GM12801 (cell line): ENCODE data around the gene ZNRF3.

Experiments
- TF ChIP-seq, protein P1 (sequence below): IDR thresholded peaks from one replicate; pipeline ENCODE4 v1.5.1; 2011; ENCODE audit warnings: control low read depth; ENCODE audit not compliant: insufficient read length; ENCODE audit errors: extremely low read depth

The ZNRF3 gene

DNA sequence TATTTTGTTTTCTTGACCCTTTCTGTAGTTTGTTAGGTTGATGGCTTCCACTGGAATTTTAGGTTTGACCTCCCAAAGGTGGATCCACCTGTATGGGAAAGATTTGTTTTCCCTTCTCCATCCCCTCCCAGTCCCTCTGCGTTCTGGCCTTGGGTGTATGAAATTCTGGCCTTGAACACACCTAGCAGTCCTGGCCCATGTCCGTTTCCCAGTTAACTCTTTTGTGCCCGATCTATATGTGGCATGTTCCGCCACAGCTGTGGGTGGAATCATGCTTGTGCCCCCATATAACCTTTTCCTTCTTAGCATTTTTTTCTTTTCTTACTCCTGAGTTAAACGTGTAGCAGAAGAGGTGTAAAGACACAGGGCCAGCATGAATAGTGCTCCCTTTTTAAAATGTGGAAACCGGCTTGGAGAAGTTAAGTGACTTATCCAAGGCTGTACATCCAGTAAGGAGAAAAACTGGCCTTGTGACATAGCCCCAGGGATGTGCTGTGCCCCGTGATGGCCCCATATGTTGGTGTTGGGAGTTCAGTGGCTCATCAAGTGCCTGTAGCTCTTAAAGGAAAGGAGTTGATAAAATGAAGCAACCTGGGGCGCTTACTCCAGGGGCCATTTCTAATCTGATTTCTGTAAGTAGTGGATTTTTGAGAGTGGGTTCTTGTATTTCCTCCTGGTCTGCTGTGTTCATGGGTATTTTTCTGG is 39.3 kb downstream of the ZNRF3 start:
- TF ChIP-seq, protein P1, sequence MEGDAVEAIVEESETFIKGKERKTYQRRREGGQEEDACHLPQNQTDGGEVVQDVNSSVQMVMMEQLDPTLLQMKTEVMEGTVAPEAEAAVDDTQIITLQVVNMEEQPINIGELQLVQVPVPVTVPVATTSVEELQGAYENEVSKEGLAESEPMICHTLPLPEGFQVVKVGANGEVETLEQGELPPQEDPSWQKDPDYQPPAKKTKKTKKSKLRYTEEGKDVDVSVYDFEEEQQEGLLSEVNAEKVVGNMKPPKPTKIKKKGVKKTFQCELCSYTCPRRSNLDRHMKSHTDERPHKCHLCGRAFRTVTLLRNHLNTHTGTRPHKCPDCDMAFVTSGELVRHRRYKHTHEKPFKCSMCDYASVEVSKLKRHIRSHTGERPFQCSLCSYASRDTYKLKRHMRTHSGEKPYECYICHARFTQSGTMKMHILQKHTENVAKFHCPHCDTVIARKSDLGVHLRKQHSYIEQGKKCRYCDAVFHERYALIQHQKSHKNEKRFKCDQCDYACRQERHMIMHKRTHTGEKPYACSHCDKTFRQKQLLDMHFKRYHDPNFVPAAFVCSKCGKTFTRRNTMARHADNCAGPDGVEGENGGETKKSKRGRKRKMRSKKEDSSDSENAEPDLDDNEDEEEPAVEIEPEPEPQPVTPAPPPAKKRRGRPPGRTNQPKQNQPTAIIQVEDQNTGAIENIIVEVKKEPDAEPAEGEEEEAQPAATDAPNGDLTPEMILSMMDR, result no peak

DNA sequence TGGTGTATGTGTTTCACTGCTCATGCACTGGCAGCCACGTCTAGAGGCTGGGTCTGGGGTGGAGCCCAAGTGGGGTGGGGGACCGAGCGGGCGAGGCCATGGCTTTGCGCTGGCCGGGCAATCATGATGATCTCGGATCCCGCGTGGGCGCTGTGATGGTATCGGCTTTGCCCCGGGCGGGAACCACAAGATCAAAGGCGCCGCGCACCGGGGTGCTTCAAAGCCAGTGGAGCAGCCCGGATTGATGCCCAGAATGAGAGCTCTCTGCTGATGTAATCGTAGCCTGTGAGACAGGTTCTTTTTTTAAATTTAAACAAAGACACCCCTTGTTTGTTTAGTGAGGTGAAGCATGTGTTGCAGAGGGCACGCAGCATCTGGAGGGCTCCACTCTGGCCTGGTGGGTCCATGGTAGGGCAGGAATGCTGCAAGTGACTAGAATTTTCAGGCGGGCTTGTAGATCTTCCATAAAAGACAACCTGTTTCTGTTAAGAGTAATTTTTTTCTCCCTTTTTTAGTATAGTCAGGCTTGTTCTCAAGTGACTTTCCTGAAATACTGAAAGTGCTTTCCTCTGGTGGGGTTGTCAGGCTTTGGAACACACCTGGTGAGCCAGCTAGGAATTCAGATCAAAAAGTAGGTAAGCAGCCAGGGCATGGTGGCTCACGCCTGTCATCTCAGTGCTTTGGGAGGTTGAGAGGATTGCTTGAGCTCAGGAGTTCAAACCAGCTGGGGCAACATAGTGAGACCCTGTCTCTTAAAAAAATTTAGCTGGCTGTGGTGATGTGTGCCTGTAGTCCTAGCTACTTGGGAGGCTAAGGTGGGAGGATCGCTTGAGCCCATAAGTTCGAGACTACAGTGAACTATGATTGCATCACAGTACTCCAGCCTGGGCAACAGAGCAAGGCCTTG is 40.7 kb downstream of the ZNRF3 start:
- TF ChIP-seq, protein P1, result no peak

DNA sequence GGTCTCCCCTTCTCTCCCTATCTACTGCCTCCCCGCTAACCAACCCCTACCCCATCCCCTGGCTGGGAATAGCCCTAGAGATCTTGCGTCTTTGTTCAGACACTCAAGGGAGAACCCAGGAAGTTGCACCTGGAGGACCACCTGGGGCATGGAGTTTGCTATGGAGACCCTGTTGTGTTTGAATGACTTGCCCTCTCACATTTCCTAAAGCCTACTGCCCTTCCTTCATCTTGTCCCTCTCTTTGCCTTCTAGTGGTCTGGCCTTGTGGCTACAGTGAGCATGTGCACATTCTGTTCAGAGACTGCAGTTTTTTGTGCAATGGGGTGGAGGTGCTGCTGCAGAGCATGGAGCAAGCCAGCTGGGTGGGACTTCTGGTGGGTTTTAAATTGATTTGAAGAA is 42.5 kb downstream of the ZNRF3 start:
- TF ChIP-seq, protein P1, result no peak

GRCh38 chr22:28927630-28928029 is 44.3 kb downstream of the ZNRF3 start:
- TF ChIP-seq, protein P1, result no peak

DNA sequence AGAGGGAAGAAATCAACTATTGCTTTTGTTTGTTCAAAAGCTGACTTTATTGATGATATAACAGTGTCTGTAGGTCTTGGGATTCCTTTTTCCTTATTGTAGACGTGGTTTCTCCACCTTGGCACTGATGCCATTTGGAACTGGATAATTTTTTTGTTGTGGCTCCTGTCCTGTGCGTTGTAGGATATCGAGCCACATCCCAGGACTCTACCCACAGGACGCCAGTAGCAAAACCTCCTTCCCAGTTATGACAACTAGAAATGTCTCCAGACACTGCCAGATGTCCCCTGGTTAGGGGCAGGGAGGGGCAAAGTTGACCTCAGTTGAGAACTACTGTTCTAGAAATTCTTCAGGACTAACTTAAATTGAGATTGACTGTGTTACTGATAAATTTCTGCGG is 45.8 kb downstream of the ZNRF3 start:
- TF ChIP-seq, protein P1, result no peak

DNA sequence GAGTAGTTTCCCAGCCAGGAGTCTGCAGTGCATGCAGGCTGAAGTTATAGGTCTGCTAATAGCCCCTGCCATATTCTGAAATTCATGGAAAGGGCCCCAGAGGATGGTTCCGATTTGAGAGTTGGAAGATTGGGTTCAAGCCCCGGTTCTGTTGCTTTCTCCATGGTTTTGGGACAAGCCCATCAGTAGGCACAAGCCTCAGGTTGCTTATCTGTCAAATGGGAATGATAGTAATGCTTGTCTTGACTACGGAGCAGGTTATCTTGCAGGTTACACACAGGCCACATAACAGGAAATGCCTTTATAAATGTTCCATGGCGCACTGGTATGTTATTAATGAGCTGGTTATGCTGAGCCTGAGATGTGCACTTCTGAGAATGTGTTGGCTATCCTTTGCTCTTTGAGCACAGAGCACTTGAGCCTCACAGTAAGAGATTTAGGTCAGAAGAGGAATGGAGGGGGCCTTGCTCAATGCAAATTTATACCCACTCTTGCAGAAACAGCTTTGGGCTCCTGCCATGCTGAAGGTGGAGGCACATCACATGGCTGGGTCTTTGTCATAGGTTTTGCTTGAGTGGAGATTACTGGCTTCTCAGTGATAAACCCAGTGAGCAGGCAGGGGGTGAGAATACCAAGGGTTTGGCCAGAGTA is 47.1 kb downstream of the ZNRF3 start:
- TF ChIP-seq, protein P1, result no peak
